Activated naive CD4-positive, alpha-beta T cell (primary cell): ENCODE data around the gene SYT9.
"Not testable (repeated sequence)": the region's sequence is repeated elsewhere in the genome, so short reads cannot be mapped to it uniquely, and the experiment has no call there.

Source experiments
- DNase-seq, 4 experiments: peaks; one replicate each; lab custom pipeline; 2025; lab: John Stamatoyannopoulos, UW

SYT9 gene

DNA sequence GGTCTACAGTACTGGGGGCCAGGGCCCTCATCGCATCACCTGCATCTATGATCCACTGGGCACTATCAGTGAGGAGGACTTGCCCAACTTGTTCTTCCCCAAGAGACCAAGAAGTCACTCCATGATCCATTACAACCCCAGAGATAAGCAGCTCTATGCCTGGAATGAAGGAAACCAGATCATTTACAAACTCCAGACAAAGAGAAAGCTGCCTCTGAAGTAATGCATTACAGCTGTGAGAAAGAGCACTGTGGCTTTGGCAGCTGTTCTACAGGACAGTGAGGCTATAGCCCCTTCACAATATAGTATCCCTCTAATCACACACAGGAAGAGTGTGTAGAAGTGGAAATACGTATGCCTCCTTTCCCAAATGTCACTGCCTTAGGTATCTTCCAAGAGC is 258.3 kb downstream of the SYT9 start:
- DNase-seq: no peak

DNA sequence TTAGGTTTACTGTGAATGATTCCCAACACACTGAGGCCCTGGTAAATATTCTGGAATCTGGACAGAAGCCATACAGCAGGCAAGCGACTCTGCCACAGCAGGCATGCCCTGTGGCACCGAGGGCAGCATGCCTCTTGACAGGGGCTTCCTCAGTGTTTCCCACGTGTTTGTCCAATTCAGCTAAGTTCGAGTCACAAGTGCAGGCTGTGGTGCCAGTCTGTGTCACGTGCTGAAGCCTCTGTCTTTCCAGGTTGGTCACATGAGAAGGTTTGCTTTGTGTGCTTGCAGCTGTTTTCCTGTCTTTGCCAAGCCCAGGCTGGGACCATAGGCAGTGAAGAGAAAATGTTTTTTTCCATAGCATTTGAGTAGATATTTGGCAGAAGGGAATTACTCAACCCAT is 259.7 kb downstream of the SYT9 start:
- no peak for DNase-seq

DNA sequence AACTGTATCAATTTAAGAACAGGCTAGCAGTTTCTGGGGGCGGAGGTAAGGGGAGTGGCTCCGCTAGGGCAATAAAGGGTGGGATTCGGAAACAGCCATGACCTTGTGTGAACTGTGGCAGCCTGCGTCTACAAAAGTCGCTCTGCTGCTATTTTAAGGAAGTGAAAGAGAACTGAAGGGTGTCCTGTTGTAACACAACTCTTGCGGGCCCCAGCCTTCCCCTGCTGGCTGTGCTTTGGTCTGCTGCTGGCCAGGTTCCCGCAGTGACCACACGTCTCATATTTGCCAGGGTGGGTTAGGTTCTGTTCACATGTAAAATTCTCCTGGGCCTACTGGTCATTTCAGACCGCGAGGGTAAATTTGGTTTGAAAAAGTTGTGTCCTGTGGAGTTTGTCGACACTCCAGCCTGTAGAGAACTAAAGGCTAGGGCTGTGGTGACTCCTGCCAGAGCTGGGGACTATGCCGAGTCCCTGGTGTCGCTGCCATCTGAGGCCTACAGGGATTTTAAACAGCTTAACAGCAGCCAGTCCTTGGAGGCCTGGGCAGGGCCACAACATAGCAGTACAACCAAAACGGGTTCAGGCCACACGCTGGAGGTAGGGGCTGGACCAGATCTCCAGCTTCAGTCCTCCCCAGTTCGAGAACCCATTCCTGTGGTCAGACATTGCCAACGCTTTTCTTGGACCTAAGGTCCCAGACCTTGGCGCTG is 261.0 kb downstream of the SYT9 start:
- DNase-seq: no peak

DNA sequence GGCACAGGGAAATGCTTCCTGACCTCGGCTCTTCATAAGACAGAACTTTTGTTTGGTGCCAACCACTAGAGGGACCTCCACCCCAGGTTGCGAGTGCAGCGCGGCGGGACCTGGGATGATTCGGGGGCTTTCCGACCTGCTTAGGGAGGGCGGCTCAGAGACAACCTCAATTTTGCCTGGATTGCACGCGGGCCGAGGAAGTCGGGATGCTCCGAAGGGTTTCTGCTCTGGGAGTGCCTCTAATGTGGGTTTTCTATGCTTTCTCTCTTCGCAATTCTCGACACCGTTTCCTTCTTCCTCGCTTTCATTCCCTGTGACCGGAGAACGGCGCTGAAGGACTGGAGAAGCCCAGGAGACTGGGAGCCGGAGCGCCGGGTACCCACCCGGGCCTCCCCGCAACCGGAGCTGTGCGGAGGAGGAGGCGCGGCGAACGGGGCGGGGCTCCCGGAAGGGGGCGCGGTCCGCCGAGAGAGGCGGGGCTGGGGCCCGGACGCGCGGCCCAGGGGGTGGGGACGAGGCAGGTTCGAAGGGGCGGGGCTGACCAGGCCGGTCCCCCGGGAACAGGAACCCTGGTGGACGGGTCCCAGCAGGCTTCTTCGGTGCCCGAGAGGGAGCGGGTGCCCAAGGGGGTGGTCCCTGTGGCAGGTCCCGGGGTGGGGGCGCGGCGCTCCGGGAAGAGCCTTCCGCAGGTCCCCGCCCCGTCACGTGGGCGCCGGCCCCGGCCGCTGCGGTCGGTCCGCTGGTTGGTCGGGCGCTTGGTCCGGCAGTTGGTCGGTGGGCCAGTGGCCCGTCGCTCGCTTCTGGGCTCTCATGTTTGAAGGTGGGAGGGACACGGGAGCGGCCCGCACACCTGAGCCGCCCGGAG is 261.8 kb downstream of the SYT9 start, which contains the start of gene PPFIBP2:
PPFIBP2 (plus strand) TSS at position 766 of the 865 bp plus-strand sequence. CDS start 35,477 bp downstream, outside the sequence.
- DNase-seq: peak; percentile 53 to 80 (median 68)

DNA sequence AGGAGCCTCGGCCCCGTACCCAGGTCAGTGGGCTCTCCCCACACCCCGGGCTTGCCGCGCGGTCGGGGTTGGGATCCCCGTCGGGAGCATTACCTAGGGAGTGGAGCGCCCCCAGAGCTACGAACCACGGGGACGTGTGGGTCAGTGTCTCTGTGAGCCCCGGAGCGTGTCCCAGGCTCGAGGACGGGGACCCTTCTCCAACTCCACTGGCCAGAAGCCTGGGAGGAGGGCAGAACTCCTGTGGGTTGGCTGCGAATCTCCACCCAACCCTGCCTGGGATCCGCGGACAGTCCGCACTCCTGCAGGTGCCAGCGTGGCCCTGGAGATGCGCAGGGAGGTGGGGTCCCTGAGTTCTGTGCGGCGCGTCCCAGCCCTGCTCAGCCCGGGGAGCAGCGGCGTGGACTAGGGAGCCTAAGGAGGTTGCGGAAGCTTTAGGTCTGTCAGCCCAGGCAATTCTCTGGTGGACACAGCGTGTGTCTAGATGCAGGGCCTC is 262.4 kb downstream of the SYT9 start:
- DNase-seq: peak in 1 of 4 experiments; percentile 34

DNA sequence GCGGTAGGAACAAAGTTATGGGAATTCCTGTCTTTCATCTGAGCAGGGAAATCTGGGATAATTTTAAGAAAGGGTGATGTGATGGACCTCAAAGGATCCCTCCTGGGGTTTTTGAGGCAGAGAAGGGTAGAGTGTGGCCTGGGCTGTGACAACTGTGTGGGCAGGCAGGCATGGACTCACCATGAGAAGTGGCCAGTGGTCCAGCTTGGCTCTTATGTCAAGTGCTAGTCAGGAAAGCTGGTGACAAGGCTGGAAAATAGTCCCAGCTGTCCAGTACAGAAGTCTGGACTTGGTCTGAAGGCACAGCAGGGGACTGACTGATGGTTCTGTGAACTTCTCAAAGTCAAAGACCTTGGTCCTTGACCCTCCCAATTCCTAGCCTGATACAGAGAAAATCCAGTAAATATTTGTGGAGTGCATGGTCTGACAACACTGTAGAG is 263.8 kb downstream of the SYT9 start:
- no peak for DNase-seq

DNA sequence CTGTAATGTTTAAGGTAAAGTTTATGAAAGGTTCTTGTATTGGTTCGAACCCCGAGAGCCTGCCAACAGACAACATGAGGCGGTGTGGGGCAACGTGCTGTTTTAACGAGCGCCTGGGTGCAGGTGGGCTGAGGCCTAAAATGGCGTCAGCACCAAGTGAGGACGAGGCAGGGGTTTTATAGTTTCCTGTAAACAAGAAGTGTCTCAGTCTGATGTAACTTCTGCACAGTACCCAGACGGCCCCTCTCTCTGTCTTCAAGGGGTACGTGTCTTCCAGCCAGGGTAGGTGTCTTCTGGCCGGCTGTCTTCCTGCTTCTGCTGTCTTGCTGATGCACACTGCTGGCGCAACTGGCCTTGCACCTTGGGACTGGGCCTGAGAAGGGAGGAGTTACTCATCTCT is 264.8 kb downstream of the SYT9 start:
- no peak for DNase-seq

DNA sequence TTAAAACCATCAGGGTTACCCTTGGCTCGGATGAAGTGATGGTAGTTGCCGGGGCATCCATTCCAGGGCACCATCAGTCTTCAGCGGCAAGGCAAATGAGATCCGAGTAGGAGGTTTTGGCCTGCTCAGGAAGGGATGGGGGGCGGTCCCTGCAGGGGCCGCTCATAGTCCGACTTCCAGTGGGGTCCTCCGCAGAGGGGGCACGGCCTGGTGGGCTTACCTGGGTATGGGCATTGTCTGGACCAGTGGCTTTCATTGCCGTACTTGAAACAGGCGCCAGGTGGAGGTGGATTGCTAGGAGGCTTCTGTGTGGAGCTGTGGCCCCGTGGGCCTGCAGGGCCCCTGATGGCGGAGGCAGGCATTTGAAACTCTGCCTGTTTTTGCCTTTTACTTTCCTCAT is 266.0 kb downstream of the SYT9 start:
- DNase-seq: not testable (repeated sequence)
